Lower leg skin (tissue), 4 donors: ENCODE results near the gene FN1. TPM values are rescaled to one million over a fixed set of nuclear protein-coding genes. Genes with fewer than 3 reads are reported as not detected.

Experiments used
- DNase-seq, 2 donors: peaks; one replicate each; pipeline ENCODE4 v3.0.0-alpha.2; 2019; ENCODE audit warnings: low spot score in 2 of 2
- H3K4me3 ChIP-seq: fragments of 200-600 bp; sonication (generic); 2 replicates; pipeline ENCODE4 v1.5.1; 2017; ENCODE audit warnings: mild to moderate bottlenecking, low read depth; ENCODE audit not compliant: poor library complexity, severe bottlenecking
- POLR2A ChIP-seq, 2 donors: fragments of 450-650 bp; IDR thresholded peaks; one replicate each; pipeline ENCODE4 v1.6.1; 2016 to 2017; ENCODE audit warnings: antibody characterized with exemption in 2 of 2, mild to moderate bottlenecking in 1 of 2, moderate library complexity in 1 of 2
- WGBS, 2 donors: methylation state at CpG; one replicate each; pipeline ENCODE4 v1.1.5; 2018; 5-methylcytosine and 5-hydroxymethylcytosine counted together
- intact Hi-C: fragments of 100-400 bp; cut with DNase I; formaldehyde crosslinking; loops from one replicate; pipeline ENCODE4 v1.15.0; 2023; ENCODE audit warnings: low total_unique reads
- total RNA-seq, 4 donors: library from RNA; depleted of rRNA; stranded (reverse); fragments of >200 nt; gene quantifications; one replicate each; pipeline ENCODE4 v1.1.0, GENCODE V29; 2016
- TF ChIP-seq, protein P1 (sequence below), 3 donors: fragments of 450-650 bp; IDR thresholded peaks; one replicate each; pipeline ENCODE4 v1.5.1; 2016; ENCODE audit warnings: antibody characterized with exemption in 3 of 3, mild to moderate bottlenecking in 3 of 3, moderate library complexity in 2 of 3

The FN1 gene
- total RNA-seq, 4 donors from 2014 or later: 38.2 to 149 (median 52.8) TPM

DNA sequence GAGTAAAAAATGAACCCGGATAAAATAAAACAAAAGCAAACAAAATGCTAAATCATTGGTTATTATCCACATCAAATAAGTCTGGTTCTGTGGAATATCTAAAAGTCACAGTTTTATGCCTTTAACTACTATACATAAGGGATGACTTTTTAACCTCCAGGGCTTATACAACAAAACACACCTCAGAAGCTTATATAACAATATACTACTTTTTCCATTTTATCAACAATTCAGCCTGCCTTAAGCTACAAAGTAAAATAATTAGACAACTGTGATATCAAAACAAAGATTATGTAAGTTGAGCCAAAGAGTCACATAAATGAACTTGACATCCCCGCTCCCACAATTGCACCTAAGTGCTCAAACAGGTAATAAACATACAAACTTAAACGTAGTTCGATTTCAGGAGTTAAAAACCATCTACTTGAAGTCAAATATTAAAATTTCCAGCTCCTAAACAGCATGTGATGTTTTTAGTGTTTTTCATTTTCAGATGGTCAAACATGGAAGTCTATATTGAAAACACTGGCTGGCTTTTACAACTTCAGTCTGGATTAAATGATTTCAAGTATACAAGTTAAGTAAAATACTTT is 69.3 kb downstream of the FN1 start:
- H3K4me3 ChIP-seq: no peak overlapping the region
- intact Hi-C loops: no loop called here
- 90 to 91% methylated on average over 4 of the region's 4 CpGs for WGBS, 2 donors
- TF ChIP-seq, protein P1, sequence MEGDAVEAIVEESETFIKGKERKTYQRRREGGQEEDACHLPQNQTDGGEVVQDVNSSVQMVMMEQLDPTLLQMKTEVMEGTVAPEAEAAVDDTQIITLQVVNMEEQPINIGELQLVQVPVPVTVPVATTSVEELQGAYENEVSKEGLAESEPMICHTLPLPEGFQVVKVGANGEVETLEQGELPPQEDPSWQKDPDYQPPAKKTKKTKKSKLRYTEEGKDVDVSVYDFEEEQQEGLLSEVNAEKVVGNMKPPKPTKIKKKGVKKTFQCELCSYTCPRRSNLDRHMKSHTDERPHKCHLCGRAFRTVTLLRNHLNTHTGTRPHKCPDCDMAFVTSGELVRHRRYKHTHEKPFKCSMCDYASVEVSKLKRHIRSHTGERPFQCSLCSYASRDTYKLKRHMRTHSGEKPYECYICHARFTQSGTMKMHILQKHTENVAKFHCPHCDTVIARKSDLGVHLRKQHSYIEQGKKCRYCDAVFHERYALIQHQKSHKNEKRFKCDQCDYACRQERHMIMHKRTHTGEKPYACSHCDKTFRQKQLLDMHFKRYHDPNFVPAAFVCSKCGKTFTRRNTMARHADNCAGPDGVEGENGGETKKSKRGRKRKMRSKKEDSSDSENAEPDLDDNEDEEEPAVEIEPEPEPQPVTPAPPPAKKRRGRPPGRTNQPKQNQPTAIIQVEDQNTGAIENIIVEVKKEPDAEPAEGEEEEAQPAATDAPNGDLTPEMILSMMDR (IDR thresholded peaks at IDR 0.05): no peak
- no peak for TF ChIP-seq POLR2A (IDR thresholded peaks at IDR 0.05)
- DNase-seq: no peak

DNA sequence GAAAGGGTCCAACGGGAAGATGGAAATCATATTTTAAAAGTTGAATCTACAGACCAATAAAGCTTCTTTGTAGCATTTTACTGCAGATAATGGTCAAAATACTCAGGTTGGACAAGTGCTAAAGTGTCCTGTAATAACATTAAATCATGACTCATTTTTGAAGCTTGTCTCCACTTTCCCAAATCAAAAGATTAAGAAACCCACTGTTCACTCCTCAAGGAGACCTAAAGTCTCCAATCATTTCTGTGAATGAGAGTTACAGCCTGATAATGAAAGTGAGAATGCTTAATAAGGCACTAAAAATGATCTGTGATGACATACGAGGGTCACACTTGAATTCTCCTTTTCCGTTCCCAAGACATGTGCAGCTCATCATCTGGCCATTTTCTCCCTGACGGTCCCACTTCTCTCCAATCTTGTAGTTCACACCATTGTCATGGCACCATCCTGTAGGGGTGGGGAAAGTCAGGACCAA is 70.6 kb downstream of the FN1 start:
- H3K4me3 ChIP-seq: no peak overlapping the region
- intact Hi-C loops: no loop called here
- no peak for DNase-seq
- no peak for TF ChIP-seq POLR2A (IDR thresholded peaks at IDR 0.05)
- TF ChIP-seq, protein P1 (IDR thresholded peaks at IDR 0.05): no peak
- WGBS, 2 donors: 84 to 89% methylated on average over 4 of the region's 4 CpGs

DNA sequence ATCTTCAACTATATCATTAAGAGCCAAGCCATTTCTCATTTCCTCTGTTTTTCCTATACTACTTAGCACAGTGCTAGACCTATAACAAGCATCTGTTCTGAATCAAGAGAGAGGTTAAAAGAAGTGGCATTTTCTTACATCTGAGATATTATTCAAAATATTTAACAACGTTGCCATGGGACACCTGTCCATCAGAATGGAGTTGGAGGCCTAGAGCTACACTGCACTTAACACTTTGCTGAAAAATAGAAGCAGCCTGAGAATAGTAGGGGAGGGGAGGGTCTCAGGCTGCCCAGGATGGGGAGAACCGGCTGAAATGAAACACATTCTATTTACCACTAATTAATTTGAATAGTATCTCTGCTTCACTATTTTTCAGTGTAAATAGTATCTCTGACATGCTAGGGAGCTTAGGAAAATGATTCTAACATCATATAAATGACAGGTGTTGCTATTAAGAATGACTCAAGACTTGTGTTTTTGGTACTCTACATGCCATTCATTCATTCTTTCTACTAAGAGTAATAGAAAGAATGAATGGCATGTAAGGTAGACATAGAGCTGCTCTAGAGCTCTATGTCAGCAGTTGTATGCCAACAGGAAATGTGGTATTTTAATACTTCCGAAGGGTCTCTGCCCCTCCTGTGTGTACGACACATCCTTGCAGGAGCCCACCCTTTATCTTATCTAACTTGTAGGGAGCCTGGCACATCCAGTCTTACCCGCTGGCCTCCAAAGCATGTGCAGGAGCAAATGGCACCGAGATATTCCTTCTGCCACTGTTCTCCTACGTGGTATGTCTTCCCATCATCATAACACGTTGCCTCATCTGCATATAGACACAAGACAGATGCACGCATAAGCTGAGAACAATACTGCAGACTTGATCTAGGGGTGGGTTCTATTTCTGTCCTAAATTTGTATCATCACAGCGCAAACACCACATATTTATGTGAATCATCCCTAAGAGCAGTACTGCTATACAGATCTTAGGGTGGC is 71.4 kb downstream of the FN1 start:
- no peak overlapping the region for H3K4me3 ChIP-seq
- DNase-seq: no peak
- intact Hi-C loops: no loop called here
- TF ChIP-seq, protein P1 (IDR thresholded peaks at IDR 0.05): no peak
- no peak for TF ChIP-seq POLR2A (IDR thresholded peaks at IDR 0.05)
- WGBS, 2 donors: 90 to 91% methylated on average over 10 of the region's 10 CpGs

DNA sequence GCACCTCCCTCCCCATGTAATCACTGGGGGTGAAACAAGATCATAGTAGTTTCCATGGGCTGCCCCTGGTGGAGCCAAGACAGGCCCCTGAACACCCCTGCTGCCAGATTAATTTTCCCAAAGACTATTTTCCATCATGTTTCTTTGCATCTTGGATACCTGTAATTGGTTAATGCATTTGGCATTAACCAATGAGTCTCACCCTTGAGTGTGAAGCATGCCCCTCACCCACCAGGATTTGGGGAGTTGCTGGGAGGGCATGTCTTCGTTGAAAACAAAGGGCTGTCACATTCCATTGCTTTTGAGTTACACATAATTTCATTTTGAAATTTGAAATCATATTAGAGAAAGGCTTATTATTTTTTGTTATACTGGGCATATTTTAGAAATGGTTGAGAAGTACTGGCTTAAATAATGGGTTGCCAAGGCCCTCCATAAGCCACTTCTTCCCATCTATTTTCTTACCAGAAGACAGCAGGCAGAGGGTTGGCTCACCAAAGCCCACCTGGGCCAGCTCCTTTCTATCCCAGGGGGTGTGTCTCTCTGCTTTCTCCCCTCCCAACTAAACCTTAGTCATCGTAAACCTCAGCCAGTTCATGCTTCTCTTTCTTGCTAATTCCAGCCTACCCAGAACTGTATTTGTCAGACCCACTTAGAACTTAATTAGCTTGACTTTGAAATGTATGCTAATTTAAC is 72.3 kb downstream of the FN1 start:
- WGBS, 2 donors: 80 to 82% methylated on average over 2 of the region's 2 CpGs
- intact Hi-C loops: no loop called here
- no peak overlapping the region for H3K4me3 ChIP-seq
- no peak for DNase-seq
- TF ChIP-seq POLR2A (IDR thresholded peaks at IDR 0.05): no peak
- TF ChIP-seq, protein P1 (IDR thresholded peaks at IDR 0.05): no peak

DNA sequence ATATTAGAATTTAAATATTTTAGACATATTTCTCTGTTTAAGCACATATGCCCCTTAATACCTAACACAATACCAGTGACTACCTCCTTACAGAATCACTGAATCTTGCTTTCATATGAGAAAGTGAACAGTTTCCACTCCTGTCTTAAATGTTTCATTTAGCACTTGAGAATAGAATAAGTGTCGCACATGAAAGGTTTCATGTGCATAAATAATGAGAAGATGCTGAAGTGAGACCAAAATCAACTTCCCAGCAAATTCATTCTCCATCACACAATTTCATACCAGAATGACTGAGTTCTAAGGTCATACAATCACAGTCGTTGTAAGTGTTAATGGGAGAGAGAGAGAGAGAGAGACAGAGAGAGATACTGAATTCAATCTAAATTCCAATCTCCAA is 72.8 kb downstream of the FN1 start:
- intact Hi-C loops: no loop called here
- DNase-seq: no peak
- TF ChIP-seq, protein P1 (IDR thresholded peaks at IDR 0.05): no peak
- no peak for TF ChIP-seq POLR2A (IDR thresholded peaks at IDR 0.05)
- WGBS, 2 donors: 83 to 86% methylated on average over 2 of the region's 2 CpGs
- no peak overlapping the region for H3K4me3 ChIP-seq
